HG03045 (cell line): ENCODE results near the gene PTOV1.

Experiments
- ATAC-seq: cut with Tn5 transposase; IDR thresholded peaks from one replicate; pipeline ENCODE4 v1.9.1; 2021; ENCODE audit warnings: mild to moderate bottlenecking, moderate library complexity; ENCODE audit not compliant: unreplicated experiment

The PTOV1 gene

GRCh38 chr19:49843265-49843664 lies 7.7 kb upstream of the PTOV1 start:
- no peak for ATAC-seq

- no peak for ATAC-seq
Observed at GRCh38 chr19:49844138-49845095, 6.5 kb upstream of the PTOV1 start.

- ATAC-seq = no peak
Observed at GRCh38 chr19:49845414-49845813, 5.5 kb upstream of the PTOV1 start.

- ATAC-seq = no peak
Observed at GRCh38 chr19:49846408-49846807, 4.6 kb upstream of the PTOV1 start.

GRCh38 chr19:49847731-49848696 lies 2.9 kb upstream of the PTOV1 start:
- ATAC-seq = no peak

- no peak for ATAC-seq
Observed at GRCh38 chr19:49848938-49849337, 2.0 kb upstream of the PTOV1 start.

- ATAC-seq = no peak
Observed at GRCh38 chr19:49849433-49850220, 1.3 kb upstream of the PTOV1 start.

- ATAC-seq = no peak
Observed at GRCh38 chr19:49850221-49850486, 805 bp upstream of the PTOV1 start.

- peak; percentile 11 for ATAC-seq
Observed at GRCh38 chr19:49851456-49852259, 699 bp downstream of the PTOV1 start.

GRCh38 chr19:49852631-49853126 lies 1.7 kb downstream of the PTOV1 start:
- no peak for ATAC-seq

GRCh38 chr19:49853852-49854377 lies 3.0 kb downstream of the PTOV1 start:
- no peak for ATAC-seq

- no peak for ATAC-seq
Observed at GRCh38 chr19:49854378-49855263, 3.7 kb downstream of the PTOV1 start.

GRCh38 chr19:49855277-49855675 lies 4.3 kb downstream of the PTOV1 start:
- no peak for ATAC-seq

GRCh38 chr19:49855676-49856573 lies 5.0 kb downstream of the PTOV1 start:
- ATAC-seq = no peak

- no peak for ATAC-seq
Observed at GRCh38 chr19:49856574-49857021, 5.6 kb downstream of the PTOV1 start.

GRCh38 chr19:49857061-49857837 lies 6.3 kb downstream of the PTOV1 start:
- no peak for ATAC-seq

GRCh38 chr19:49857838-49858087 lies 6.8 kb downstream of the PTOV1 start:
- no peak for ATAC-seq
